ENCODE results near the gene MSL3. TPM values are rescaled to one million over a fixed set of nuclear protein-coding genes. Genes with fewer than 3 reads are reported as not detected.

Gene MSL3
- total RNA-seq, 6 donors from 2014 or later: 24.6 to 37.7 (median 31.3) TPM

DNA sequence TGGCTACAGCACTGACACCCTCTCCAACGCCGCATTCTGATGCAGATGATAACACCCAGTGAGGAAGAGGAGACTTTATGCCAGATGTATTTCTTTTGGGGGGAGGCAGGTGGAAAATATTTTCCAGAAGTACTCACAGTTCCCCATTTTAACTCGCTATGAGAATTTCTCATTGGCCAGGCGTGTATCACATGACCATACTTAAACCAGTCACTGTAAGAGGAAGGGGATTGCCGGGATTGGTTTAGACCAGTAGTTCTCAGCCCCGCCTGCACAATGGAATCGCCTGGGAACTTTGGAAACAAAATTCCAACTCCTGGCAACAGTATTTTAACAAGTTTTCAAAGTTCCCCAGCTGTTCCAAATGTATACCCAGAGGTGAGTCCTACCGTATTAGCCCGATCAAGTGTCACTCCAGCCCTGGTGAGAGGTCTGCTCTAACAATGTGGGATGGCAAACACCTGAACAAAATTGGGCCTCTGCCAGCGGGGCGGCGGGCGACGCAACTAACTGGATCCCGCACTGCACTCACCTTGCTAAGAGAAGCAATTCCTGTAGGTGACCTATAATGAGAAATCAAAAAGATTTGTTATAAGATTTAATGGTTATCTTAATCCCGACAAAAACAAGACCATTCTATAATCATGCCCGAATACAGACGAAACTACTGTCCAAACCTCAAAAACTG, 2.9 kb upstream of the MSL3 start:
- TF ChIP-seq EP300 (IDR thresholded peaks at IDR 0.05) (no peak), POLR2AphosphoS5 (IDR thresholded peaks at IDR 0.05) (no peak), POLR2A (IDR thresholded peaks at IDR 0.05) (no peak)
- TF ChIP-seq, protein P1, sequence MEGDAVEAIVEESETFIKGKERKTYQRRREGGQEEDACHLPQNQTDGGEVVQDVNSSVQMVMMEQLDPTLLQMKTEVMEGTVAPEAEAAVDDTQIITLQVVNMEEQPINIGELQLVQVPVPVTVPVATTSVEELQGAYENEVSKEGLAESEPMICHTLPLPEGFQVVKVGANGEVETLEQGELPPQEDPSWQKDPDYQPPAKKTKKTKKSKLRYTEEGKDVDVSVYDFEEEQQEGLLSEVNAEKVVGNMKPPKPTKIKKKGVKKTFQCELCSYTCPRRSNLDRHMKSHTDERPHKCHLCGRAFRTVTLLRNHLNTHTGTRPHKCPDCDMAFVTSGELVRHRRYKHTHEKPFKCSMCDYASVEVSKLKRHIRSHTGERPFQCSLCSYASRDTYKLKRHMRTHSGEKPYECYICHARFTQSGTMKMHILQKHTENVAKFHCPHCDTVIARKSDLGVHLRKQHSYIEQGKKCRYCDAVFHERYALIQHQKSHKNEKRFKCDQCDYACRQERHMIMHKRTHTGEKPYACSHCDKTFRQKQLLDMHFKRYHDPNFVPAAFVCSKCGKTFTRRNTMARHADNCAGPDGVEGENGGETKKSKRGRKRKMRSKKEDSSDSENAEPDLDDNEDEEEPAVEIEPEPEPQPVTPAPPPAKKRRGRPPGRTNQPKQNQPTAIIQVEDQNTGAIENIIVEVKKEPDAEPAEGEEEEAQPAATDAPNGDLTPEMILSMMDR (IDR thresholded peaks at IDR 0.05): no peak
- Histone ChIP-seq H3K27me3 (no peaks in the 10 kb centered on the region), H3K9me3 (no peaks in the 10 kb centered on the region), H3K4me3 (no peak overlapping the region), H3K27ac (no peak overlapping the region), H3K36me3 (no peaks in the 10 kb centered on the region), H3K4me1 (peaks cover 0 to 6% (median under 1%) of the 10 kb centered on the region in 4 donors)
- DNase-seq (peak in 1 of 2 donors; percentile 60), ATAC-seq (ENCODE audit: low FRiP score in 2 of 2) (no peak)
- 73 to 85% methylated on average over 13 to 18 of the region's 18 CpGs for WGBS, 2 donors

DNA sequence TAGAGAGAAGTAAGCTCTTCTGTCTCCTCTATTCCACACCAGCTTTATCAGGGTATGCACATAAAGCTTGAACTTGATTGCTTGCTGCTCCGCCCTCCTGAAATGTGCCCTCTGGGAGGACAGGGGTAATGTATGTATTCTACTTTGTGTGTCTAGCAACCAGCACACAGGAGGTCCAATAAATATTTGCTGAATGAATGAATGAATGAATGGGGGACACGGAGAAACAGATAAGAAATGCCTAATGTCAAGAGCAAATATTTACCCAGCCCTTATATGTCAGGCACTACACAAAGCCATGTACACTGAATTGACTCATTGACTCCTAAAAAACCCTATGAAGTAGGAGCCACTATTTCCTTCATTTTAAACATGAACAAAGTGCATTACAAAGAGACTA, 2.3 kb upstream of the MSL3 start:
- Histone ChIP-seq H3K9me3 (no peaks in the 10 kb centered on the region), H3K36me3 (no peaks in the 10 kb centered on the region), H3K27ac (no peak overlapping the region), H3K27me3 (no peaks in the 10 kb centered on the region), H3K4me3 (no peak overlapping the region), H3K4me1 (peaks cover 0 to 6% (median 1%) of the 10 kb centered on the region in 4 donors)
- WGBS, 2 donors: 60 to 68% methylated on average over 2 of the region's 2 CpGs
- ATAC-seq (ENCODE audit: low FRiP score in 2 of 2): no peak
- TF ChIP-seq EP300 (IDR thresholded peaks at IDR 0.05) (no peak), POLR2AphosphoS5 (IDR thresholded peaks at IDR 0.05) (no peak), POLR2A (IDR thresholded peaks at IDR 0.05) (no peak)
- TF ChIP-seq, protein P1 (IDR thresholded peaks at IDR 0.05): no peak
- no peak for DNase-seq

DNA sequence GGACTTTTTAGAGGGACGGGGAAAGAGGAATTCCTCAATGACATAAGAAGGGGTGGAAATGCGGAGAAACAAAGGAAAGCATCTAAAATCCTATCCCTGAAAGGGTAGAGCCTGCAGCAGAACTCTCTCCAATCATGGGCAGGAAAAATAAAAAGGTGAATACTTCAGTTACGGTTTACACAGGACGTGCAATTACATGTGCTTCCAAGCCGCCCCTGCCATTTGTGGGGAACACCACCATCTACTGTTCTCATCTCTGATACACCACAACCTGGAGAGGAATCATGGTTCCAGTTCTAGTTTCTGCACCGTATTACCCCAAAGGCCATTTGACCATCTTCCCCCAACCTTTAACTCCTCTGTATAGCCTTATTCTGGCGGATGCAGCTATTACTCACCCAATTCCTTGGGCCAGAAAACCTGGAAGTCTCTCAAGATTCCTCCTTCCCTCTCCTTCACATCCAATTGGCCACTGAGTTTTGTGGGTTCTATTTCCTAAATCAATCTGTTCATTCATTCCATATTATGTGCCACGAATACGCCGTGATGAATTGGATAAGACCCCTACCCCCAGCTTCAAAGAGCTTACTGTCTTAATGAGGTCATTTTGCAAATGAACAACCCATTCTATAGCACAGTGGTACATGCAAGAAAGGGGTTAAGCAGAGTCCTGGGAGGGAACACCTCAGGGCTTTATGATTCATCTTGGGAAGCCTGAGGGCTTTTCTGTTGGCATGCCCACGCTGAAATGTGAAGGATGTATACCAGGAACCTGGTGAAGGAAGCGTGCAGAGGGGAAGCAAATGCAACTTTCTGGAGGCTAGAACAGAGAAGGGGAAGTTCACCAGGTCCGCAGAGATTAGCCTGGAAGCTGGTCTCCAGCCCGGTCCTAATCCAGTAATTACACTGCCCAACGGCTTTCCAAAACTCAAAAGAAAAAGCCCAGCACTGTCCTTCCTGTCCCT, 1.4 kb upstream of the MSL3 start:
- H3K9me3 ChIP-seq: no peaks in the 10 kb centered on the region
- H3K4me1 ChIP-seq: peaks cover 0 to 6% (median 1%) of the 10 kb centered on the region in 4 donors
- H3K27me3 ChIP-seq: no peaks in the 10 kb centered on the region
- H3K27ac ChIP-seq: peak overlapping the region; percentile 87 to 93 (median 91)
- peak overlapping the region in 3 of 4 donors; percentile 60 to 83 (median 75) for H3K4me3 ChIP-seq
- ATAC-seq (ENCODE audit: low FRiP score in 2 of 2) (no peak), DNase-seq (no peak)
- 61 to 69% methylated on average over 14 to 15 of the region's 15 CpGs for WGBS, 2 donors
- H3K36me3 ChIP-seq: peaks cover 0 to 2% (median 0%) of the 10 kb centered on the region in 4 donors
- TF ChIP-seq EP300 (IDR thresholded peaks at IDR 0.05) (no peak), POLR2AphosphoS5 (IDR thresholded peaks at IDR 0.05) (no peak), POLR2A (IDR thresholded peaks at IDR 0.05) (no peak)
- TF ChIP-seq, protein P1 (IDR thresholded peaks at IDR 0.05): no peak

DNA sequence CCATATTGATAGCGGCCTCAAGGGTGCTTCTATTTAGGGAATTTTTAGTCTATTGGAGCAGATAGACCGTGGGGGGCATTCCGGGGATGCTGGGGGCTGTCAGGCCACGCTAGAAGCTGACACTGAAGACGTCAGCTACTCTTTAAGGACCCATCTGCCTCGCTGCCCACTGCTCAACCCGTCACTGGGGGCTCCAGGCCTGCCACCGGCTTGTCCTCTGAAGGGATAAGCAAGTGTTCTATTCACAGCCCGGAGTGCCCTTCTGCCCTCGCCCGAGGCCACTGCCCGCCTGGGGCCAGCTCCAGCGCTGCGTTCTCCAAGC, 679 bp upstream of the MSL3 start:
- peaks cover 0 to 7% (median 2%) of the 10 kb centered on the region in 4 donors for H3K36me3 ChIP-seq
- H3K27me3 ChIP-seq: no peaks in the 10 kb centered on the region
- DNase-seq (no peak), ATAC-seq (ENCODE audit: low FRiP score in 2 of 2) (no peak)
- H3K4me3 ChIP-seq: peak overlapping the region; percentile 13 to 83 (median 68)
- H3K27ac ChIP-seq: peak overlapping the region; percentile 87 to 93 (median 91)
- peaks cover 0 to 6% (median 1%) of the 10 kb centered on the region in 4 donors for H3K4me1 ChIP-seq
- WGBS, 2 donors: 42% methylated on average over 12 of the region's 14 CpGs; no CpG with 5 or more reads in 1 of the 2 donors
- H3K9me3 ChIP-seq: no peaks in the 10 kb centered on the region
- TF ChIP-seq POLR2AphosphoS5 (IDR thresholded peaks at IDR 0.05) (no peak), POLR2A (IDR thresholded peaks at IDR 0.05) (no peak), EP300 (IDR thresholded peaks at IDR 0.05) (no peak)
- TF ChIP-seq, protein P1 (IDR thresholded peaks at IDR 0.05): no peak

Data from upper lobe of left lung (tissue), 6 donors.